HCT116 (cell line): ENCODE measurements around the gene FBLN7. TPM values are rescaled to one million over a fixed set of nuclear protein-coding genes. Genes with fewer than 3 reads are reported as not detected.

Source experiments
- ATAC-seq: fragments of 200-7000 bp; cut with Tn5 transposase; 2 replicates; pipeline ENCODE4 v1.9.1; 2020; ENCODE audit warnings: mild to moderate bottlenecking, moderate library complexity
- BruUV-seq: library from RNA; stranded (reverse); fragments of 400-500 nt; replicated peaks from 2 replicates; lab custom pipeline; 2021; lab: Mats Ljungman, UMichigan
- CTCF ChIA-PET: fragments of 300-600 bp; sonication (Branson Sonifier 250); formaldehyde crosslinking; loops from one replicate; lab custom pipeline; 2021; ENCODE audit warnings: antibody characterized with exemption; lab: Charles Lee
- POLR2A ChIA-PET: fragments of 300-600, 350-600 bp; sonication (Branson Sonifier 250); formaldehyde crosslinking; loops from one replicate; lab custom pipeline; 2021; ENCODE audit warnings: antibody characterized with exemption; lab: Charles Lee
- RAD21 ChIA-PET, 2 experiments: fragments of 300-600 bp; sonication (Branson Sonifier 250); formaldehyde crosslinking; loops; one replicate each; lab custom pipeline; 2023; ENCODE audit warnings: low total read pairs in 2 of 2; ENCODE audit not compliant: uncharacterized antibody in 2 of 2, unreplicated experiment in 2 of 2, low non-redundant PET in 1 of 2; lab: Charles Lee
- DNase-seq: peaks from one replicate; pipeline ENCODE4 v3.0.0-alpha.2; 2010; ENCODE audit warnings: low read depth, low spot score
- H2AFZ ChIP-seq: fragments of 200-600 bp; shearing (Covaris generic), sonication (generic); 2 replicates; pipeline ENCODE4 v1.6.1; 2017; ENCODE audit warnings: low read depth, mixed run types, mixed read lengths, antibody characterized with exemption, low read length; ENCODE audit not compliant: poor library complexity, severe bottlenecking
- H3K27ac ChIP-seq: 2 replicates; pipeline ENCODE4 v1.5.1; 2012; ENCODE audit warnings: low read depth, low read length
- H3K27me3 ChIP-seq: fragments of 200-600 bp; sonication (generic); 2 replicates; pipeline ENCODE4 v1.6.1; 2016; ENCODE audit warnings: mixed run types, low read length, mixed read lengths; ENCODE audit not compliant: insufficient read depth
- H3K36me3 ChIP-seq, 2 experiments: fragments of 200-500 bp in 1 of 2; fragments of 200-600 bp in 1 of 2; sonication (Bioruptor generic) in 1 of 2; sonication (generic) in 1 of 2; 2 replicates each; pipeline versions ENCODE4 v1.5.1 to v1.6.1; 2014 to 2016; ENCODE audit warnings: low read length in 2 of 2, inconsistent platforms in 1 of 2, mixed read lengths in 1 of 2, mixed run types in 1 of 2; ENCODE audit not compliant: insufficient read depth in 2 of 2, control insufficient read depth in 1 of 2
- H3K4me1 ChIP-seq, 2 experiments: fragments of 200-600 bp in 1 of 2; sonication (generic) in 1 of 2; 2 replicates each; pipeline versions ENCODE4 v1.5.1 to v1.6.1; 2012 to 2017; ENCODE audit warnings: low read length in 2 of 2, inconsistent platforms in 1 of 2, mild to moderate bottlenecking in 1 of 2, mixed read lengths in 1 of 2, mixed run types in 1 of 2, moderate library complexity in 1 of 2; ENCODE audit not compliant: insufficient read depth in 2 of 2, control insufficient read depth in 1 of 2
- H3K4me2 ChIP-seq: fragments of 200-600 bp; sonication (generic); 2 replicates; pipeline ENCODE4 v1.6.1; 2017; ENCODE audit warnings: mixed run types, low read length, mixed read lengths
- H3K4me3 ChIP-seq, 2 experiments: fragments of 200-600 bp in 1 of 2; sonication (generic) in 1 of 2; replicated peaks in 1 of 2; 2 replicates each; pipeline ENCODE4 v1.5.1; 2011 to 2016; ENCODE audit warnings: low read length in 2 of 2, control low read depth in 1 of 2, low read depth in 1 of 2, mild to moderate bottlenecking in 1 of 2, mixed read lengths in 1 of 2, mixed run types in 1 of 2
- H3K79me2 ChIP-seq: fragments of 200-600 bp; sonication (generic); 2 replicates; pipeline ENCODE4 v1.6.1; 2017; ENCODE audit warnings: mild to moderate bottlenecking, mixed run types, low read length, moderate library complexity, mixed read lengths; ENCODE audit not compliant: insufficient read depth
- H3K9ac ChIP-seq: fragments of 200-600 bp; sonication (generic); 2 replicates; pipeline ENCODE4 v1.6.1; 2016; ENCODE audit warnings: low read length, mixed read lengths
- H3K9me2 ChIP-seq: fragments of 200-600 bp; sonication (generic), shearing (Covaris generic); 2 replicates; pipeline ENCODE4 v1.6.1; 2017; ENCODE audit warnings: mixed run types, mild to moderate bottlenecking, moderate library complexity; ENCODE audit not compliant: insufficient read depth
- H3K9me3 ChIP-seq, 2 experiments: fragments of 200-500 bp in 1 of 2; fragments of 200-600 bp in 1 of 2; sonication (Bioruptor generic) in 1 of 2; sonication (generic) in 1 of 2; 2 replicates each; pipeline ENCODE4 v1.6.1; 2014 to 2017; ENCODE audit warnings: low read length in 2 of 2, mixed read lengths in 2 of 2, inconsistent platforms in 1 of 2, low read depth in 1 of 2, mild to moderate bottlenecking in 1 of 2, mixed run types in 1 of 2, moderate library complexity in 1 of 2; ENCODE audit not compliant: control insufficient read depth in 1 of 2, insufficient read depth in 1 of 2
- H4K20me1 ChIP-seq: fragments of 200-600 bp; sonication (generic), shearing (Covaris generic); 2 replicates; pipeline ENCODE4 v1.6.1; 2017; ENCODE audit warnings: mixed run types, mild to moderate bottlenecking, moderate library complexity; ENCODE audit not compliant: insufficient read depth
- ELF1 ChIP-seq: IDR thresholded peaks from 2 replicates; pipeline ENCODE4 v1.6.1; 2012; ENCODE audit warnings: low read depth, borderline replicate concordance
- EZH2phosphoT487 ChIP-seq: fragments of 200-600 bp; IDR thresholded peaks from 2 replicates; pipeline ENCODE4 v1.6.1; 2018; ENCODE audit warnings: antibody characterized with exemption, borderline replicate concordance
- SIN3A ChIP-seq: IDR thresholded peaks from 2 replicates; pipeline ENCODE4 v1.6.1; 2012; ENCODE audit warnings: low read depth
- SRF ChIP-seq: IDR thresholded peaks from 2 replicates; pipeline ENCODE4 v1.6.1; 2012; ENCODE audit warnings: low read depth
- ZFX ChIP-seq: fragments of 450-650 bp; IDR thresholded peaks from 2 replicates; pipeline ENCODE4 v1.6.1; 2017
- ZNF274 ChIP-seq: fragments of 200-500 bp; sonication (Bioruptor generic); IDR thresholded peaks from 2 replicates; pipeline ENCODE4 v1.6.1; 2014; ENCODE audit warnings: mild to moderate bottlenecking, low read depth, low read length, inconsistent platforms
- intact Hi-C: fragments of 100-400 bp; cut with micrococcal nuclease; formaldehyde crosslinking; loops from 2 replicates; pipeline ENCODE4 v1.10.0; 2022
- total RNA-seq: library from RNA; stranded (reverse); gene quantifications from one replicate; pipeline ENCODE4 v1.2.1, GENCODE V29; 2021; ENCODE audit not compliant: unreplicated experiment
- TF ChIP-seq, protein P1 (sequence below): IDR thresholded peaks from 2 replicates; pipeline ENCODE4 v1.6.1; 2012; ENCODE audit warnings: low read depth
- TF ChIP-seq, protein P2 (sequence below), 3 experiments: fragments of 200-600 bp in 1 of 3; sonication (generic) in 1 of 3; IDR thresholded peaks in 2 of 3; conservative IDR thresholded peaks in 1 of 3; 2 replicates each; pipeline ENCODE4 v1.5.1; 2012 to 2017; ENCODE audit warnings: low read depth in 2 of 3, low read length in 2 of 3, antibody characterized with exemption in 1 of 3, borderline replicate concordance in 1 of 3, control low read depth in 1 of 3, mild to moderate bottlenecking in 1 of 3, mixed read lengths in 1 of 3, mixed run types in 1 of 3, moderate library complexity in 1 of 3; ENCODE audit not compliant: insufficient read depth in 1 of 3

FBLN7 gene
- total RNA-seq, 1 experiment from 2014 or later, result 0.34 TPM

DNA sequence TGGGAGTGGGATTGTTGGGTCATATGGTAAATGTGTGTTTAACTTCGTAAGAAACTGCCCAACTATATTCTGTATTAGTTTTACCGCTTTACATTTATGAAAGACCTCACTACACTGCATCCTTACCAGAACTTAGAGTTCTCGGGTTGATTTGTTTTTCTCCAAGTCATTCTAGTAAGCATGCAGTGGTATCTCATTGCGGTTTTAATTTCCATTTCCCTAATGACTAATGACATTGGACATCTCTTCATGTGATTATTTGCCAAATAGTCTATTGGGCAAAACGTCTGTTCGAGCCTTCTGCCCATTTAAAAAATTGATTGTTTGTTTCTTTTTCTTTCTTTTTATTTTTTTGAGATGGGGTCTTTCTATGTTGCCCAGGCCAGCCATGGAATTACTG lies 6.8 kb downstream of the FBLN7 start:
- no peaks in the 10 kb centered on the region for H3K9me3 ChIP-seq
- no peak overlapping the region for H3K9ac ChIP-seq
- H2AFZ ChIP-seq, result no peak overlapping the region
- no peaks in the 10 kb centered on the region for H3K9me2 ChIP-seq
- H3K36me3 ChIP-seq, result no peaks in the 10 kb centered on the region
- H3K4me3 ChIP-seq, result no peak overlapping the region
- intact Hi-C loops, result no loop called here
- ATAC-seq, result no peak
- H3K4me1 ChIP-seq, result no peaks in the 10 kb centered on the region
- no peak overlapping the region for H3K4me2 ChIP-seq
- H3K27me3 ChIP-seq, result no peaks in the 10 kb centered on the region
- H3K27ac ChIP-seq, result no peak overlapping the region
- BruUV-seq, result no TSS peak
- no peak for DNase-seq
- ChIA-PET CTCF (no interaction called here), POLR2A (no interaction called here)
- H4K20me1 ChIP-seq, result no peaks in the 10 kb centered on the region
- TF ChIP-seq SRF (no peak), EZH2phosphoT487 (no peak), ELF1 (no peak), SIN3A (no peak), ZNF274 (no peak), ZFX (no peak)
- TF ChIP-seq, protein P1, sequence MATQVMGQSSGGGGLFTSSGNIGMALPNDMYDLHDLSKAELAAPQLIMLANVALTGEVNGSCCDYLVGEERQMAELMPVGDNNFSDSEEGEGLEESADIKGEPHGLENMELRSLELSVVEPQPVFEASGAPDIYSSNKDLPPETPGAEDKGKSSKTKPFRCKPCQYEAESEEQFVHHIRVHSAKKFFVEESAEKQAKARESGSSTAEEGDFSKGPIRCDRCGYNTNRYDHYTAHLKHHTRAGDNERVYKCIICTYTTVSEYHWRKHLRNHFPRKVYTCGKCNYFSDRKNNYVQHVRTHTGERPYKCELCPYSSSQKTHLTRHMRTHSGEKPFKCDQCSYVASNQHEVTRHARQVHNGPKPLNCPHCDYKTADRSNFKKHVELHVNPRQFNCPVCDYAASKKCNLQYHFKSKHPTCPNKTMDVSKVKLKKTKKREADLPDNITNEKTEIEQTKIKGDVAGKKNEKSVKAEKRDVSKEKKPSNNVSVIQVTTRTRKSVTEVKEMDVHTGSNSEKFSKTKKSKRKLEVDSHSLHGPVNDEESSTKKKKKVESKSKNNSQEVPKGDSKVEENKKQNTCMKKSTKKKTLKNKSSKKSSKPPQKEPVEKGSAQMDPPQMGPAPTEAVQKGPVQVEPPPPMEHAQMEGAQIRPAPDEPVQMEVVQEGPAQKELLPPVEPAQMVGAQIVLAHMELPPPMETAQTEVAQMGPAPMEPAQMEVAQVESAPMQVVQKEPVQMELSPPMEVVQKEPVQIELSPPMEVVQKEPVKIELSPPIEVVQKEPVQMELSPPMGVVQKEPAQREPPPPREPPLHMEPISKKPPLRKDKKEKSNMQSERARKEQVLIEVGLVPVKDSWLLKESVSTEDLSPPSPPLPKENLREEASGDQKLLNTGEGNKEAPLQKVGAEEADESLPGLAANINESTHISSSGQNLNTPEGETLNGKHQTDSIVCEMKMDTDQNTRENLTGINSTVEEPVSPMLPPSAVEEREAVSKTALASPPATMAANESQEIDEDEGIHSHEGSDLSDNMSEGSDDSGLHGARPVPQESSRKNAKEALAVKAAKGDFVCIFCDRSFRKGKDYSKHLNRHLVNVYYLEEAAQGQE, result no peak
- TF ChIP-seq, protein P2, sequence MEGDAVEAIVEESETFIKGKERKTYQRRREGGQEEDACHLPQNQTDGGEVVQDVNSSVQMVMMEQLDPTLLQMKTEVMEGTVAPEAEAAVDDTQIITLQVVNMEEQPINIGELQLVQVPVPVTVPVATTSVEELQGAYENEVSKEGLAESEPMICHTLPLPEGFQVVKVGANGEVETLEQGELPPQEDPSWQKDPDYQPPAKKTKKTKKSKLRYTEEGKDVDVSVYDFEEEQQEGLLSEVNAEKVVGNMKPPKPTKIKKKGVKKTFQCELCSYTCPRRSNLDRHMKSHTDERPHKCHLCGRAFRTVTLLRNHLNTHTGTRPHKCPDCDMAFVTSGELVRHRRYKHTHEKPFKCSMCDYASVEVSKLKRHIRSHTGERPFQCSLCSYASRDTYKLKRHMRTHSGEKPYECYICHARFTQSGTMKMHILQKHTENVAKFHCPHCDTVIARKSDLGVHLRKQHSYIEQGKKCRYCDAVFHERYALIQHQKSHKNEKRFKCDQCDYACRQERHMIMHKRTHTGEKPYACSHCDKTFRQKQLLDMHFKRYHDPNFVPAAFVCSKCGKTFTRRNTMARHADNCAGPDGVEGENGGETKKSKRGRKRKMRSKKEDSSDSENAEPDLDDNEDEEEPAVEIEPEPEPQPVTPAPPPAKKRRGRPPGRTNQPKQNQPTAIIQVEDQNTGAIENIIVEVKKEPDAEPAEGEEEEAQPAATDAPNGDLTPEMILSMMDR (IDR thresholded peaks at IDR 0.05 in 2 of 3, conservative IDR thresholded peaks at IDR 0.05 in 1 of 3; ENCODE audit: borderline replicate concordance in 1 of 3, insufficient read depth in 1 of 3, low read depth in 2 of 3, low read length in 2 of 3), result no peak
- TF ChIP-seq, all 23 proteins: peak for 0
- no peaks in the 10 kb centered on the region for H3K79me2 ChIP-seq
- RAD21 ChIA-PET, result no interaction called here
